A673 (cell line): ENCODE measurements around the gene SMIM44. TPM values are rescaled to one million over a fixed set of nuclear protein-coding genes. Genes with fewer than 3 reads are reported as not detected.

Source experiments
- BruUV-seq: library from RNA; stranded (reverse); fragments of 400-500 nt; replicated peaks from 2 replicates; lab custom pipeline; 2021; lab: Mats Ljungman, UMichigan
- CTCF ChIA-PET: fragments of 300-600 bp; sonication (Branson Sonifier 250); formaldehyde crosslinking; loops from one replicate; lab custom pipeline; 2022; ENCODE audit warnings: antibody characterized with exemption; lab: Charles Lee
- POLR2A ChIA-PET: fragments of 300-600 bp; sonication (Branson Sonifier 250); formaldehyde crosslinking; loops from one replicate; lab custom pipeline; 2022; ENCODE audit warnings: antibody characterized with exemption; ENCODE audit not compliant: low non-redundant PET; lab: Charles Lee
- DNase-seq: peaks from one replicate; pipeline ENCODE4 v3.0.0-alpha.2; 2015; ENCODE audit warnings: low spot score
- H3K27ac ChIP-seq: fragments of 200-600 bp; sonication (generic); 2 replicates; pipeline ENCODE4 v1.5.1; 2016; ENCODE audit warnings: mixed run types, low read depth, mild to moderate bottlenecking, mixed read lengths, antibody characterized with exemption, low read length; ENCODE audit not compliant: poor library complexity, severe bottlenecking
- H3K27me3 ChIP-seq: fragments of 200-600 bp; sonication (generic); replicated peaks from 2 replicates; pipeline ENCODE4 v1.6.1; 2017; ENCODE audit warnings: mixed run types, low read depth, mild to moderate bottlenecking, mixed read lengths, antibody characterized with exemption, low read length; ENCODE audit not compliant: insufficient read depth, poor library complexity
- H3K36me3 ChIP-seq: fragments of 200-600 bp; sonication (generic); 2 replicates; pipeline ENCODE4 v1.6.1; 2016; ENCODE audit warnings: mixed run types, mild to moderate bottlenecking, mixed read lengths, antibody characterized with exemption, low read length; ENCODE audit not compliant: insufficient read depth, poor library complexity, severe bottlenecking
- H3K4me1 ChIP-seq: fragments of 200-600 bp; sonication (generic); 2 replicates; pipeline ENCODE4 v1.6.1; 2017; ENCODE audit warnings: mixed run types, mild to moderate bottlenecking, mixed read lengths, antibody characterized with exemption, low read length; ENCODE audit not compliant: insufficient read depth, poor library complexity, severe bottlenecking
- H3K4me3 ChIP-seq: fragments of 200-600 bp; sonication (generic); 2 replicates; pipeline ENCODE4 v1.5.1; 2016; ENCODE audit warnings: low read depth, mixed run types, mild to moderate bottlenecking, mixed read lengths, low read length; ENCODE audit not compliant: poor library complexity, severe bottlenecking
- H3K9me3 ChIP-seq: fragments of 200-600 bp; sonication (generic); 2 replicates; pipeline ENCODE4 v1.6.1; 2016; ENCODE audit warnings: mixed run types, low read depth, mild to moderate bottlenecking, mixed read lengths, antibody characterized with exemption, low read length; ENCODE audit not compliant: poor library complexity, severe bottlenecking
- EZH2 ChIP-seq: fragments of 200-600 bp; sonication (generic); IDR thresholded peaks from 2 replicates; pipeline ENCODE4 v1.6.1; 2017; ENCODE audit warnings: borderline replicate concordance, low read depth, mild to moderate bottlenecking, mixed read lengths, antibody characterized with exemption, low read length; ENCODE audit not compliant: poor library complexity, severe bottlenecking
- intact Hi-C: fragments of 100-400 bp; cut with micrococcal nuclease; formaldehyde crosslinking; loops from one replicate; pipeline ENCODE4 v1.10.0; 2022; ENCODE audit not compliant: unreplicated experiment
- total RNA-seq: library from RNA; stranded (reverse); gene quantifications from 2 replicates; pipeline ENCODE4 v1.2.3, GENCODE V29; 2021
- TF ChIP-seq, protein P1 (sequence below): fragments of 300-800, 200-600 bp; sonication (generic); conservative IDR thresholded peaks from 2 replicates; pipeline ENCODE4 v1.5.1; 2017; ENCODE audit warnings: low read depth, mild to moderate bottlenecking, antibody characterized with exemption, low read length, moderate library complexity, mixed read lengths

Gene SMIM44
- total RNA-seq, 1 experiment from 2014 or later = not detected

DNA sequence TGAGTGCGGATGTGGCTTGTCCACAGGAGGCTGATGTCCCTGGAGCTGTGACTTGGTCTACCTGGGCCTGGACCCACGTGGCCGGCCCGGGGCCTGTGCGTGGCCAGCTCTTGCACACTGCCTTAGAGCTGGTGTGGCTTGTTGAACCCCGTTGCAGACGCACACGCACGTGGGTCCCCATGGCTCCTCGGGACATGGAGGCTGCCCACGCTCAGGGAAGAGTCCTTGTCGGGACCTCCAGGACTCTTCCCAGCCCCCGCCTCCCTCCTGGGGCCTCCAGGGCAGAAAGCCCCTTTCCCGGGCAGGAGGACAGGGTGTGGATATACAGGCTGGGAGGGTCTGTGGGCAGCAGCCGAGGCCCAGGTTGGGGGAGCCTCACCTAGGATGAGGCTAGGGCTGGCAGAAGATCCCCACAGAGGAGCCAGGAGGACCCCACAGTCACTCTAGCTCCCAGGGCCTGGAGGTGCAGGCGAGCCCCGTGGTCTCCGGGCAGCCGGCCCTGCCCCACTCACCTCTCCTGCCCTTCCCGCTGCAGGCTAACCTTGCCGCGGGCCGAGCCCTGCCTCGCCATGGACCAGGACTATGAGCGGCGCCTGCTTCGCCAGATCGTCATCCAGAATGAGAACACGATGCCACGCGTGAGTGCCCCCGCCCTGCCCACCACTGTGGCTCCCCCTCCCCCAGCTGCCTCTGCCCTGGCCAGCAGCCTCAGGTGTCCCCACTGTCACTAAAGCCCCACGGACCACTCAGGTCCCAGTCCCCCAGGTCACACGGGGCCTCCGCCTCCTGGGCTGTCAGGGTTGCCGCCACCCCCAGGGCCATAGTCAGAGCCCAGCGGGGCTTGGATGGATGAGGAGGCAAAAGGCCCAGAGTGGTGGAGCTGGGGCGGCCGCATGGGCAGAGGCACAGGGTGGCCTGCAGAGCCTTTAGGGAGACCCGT is 39.5 kb upstream of the SMIM44 start:
- no peaks in the 10 kb centered on the region for H3K4me1 ChIP-seq
- BruUV-seq = no TSS peak
- ChIA-PET POLR2A (no interaction called here), CTCF (no interaction called here)
- TF ChIP-seq EZH2 = no peak
- TF ChIP-seq, protein P1, sequence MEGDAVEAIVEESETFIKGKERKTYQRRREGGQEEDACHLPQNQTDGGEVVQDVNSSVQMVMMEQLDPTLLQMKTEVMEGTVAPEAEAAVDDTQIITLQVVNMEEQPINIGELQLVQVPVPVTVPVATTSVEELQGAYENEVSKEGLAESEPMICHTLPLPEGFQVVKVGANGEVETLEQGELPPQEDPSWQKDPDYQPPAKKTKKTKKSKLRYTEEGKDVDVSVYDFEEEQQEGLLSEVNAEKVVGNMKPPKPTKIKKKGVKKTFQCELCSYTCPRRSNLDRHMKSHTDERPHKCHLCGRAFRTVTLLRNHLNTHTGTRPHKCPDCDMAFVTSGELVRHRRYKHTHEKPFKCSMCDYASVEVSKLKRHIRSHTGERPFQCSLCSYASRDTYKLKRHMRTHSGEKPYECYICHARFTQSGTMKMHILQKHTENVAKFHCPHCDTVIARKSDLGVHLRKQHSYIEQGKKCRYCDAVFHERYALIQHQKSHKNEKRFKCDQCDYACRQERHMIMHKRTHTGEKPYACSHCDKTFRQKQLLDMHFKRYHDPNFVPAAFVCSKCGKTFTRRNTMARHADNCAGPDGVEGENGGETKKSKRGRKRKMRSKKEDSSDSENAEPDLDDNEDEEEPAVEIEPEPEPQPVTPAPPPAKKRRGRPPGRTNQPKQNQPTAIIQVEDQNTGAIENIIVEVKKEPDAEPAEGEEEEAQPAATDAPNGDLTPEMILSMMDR = no peak
- no peaks in the 10 kb centered on the region for H3K27me3 ChIP-seq
- peaks cover 41% of the 10 kb centered on the region for H3K36me3 ChIP-seq
- no peak overlapping the region for H3K27ac ChIP-seq
- no peak overlapping the region for H3K4me3 ChIP-seq
- no peaks in the 10 kb centered on the region for H3K9me3 ChIP-seq
- intact Hi-C loops = no loop called here
- no peak for DNase-seq

DNA sequence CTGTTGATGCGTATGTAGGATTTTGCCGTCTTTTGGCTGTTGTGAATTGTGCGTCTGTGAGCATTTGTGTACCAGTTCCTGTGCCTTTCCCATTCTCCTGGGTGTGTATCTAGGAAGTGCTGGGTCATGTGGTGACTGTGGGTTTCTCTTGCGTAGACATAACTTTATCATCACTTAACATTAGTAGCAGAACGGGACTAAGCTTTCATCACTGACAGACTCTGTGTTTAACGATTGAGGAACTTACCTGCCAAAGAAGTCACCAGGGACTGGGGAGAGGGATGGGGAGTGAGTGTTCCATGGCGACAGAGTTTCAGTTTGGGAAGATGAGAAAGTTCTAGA is 37.8 kb upstream of the SMIM44 start:
- H3K36me3 ChIP-seq = peaks cover 27% of the 10 kb centered on the region
- POLR2A ChIA-PET = no interaction called here
- no peaks in the 10 kb centered on the region for H3K27me3 ChIP-seq
- TF ChIP-seq, protein P1 = no peak
- TF ChIP-seq EZH2 = no peak
- no peak overlapping the region for H3K27ac ChIP-seq
- CTCF ChIA-PET = no interaction called here
- no peaks in the 10 kb centered on the region for H3K9me3 ChIP-seq
- DNase-seq = no peak
- no peak overlapping the region for H3K4me3 ChIP-seq
- intact Hi-C loops = no loop called here
- no TSS peak for BruUV-seq
- no peaks in the 10 kb centered on the region for H3K4me1 ChIP-seq

DNA sequence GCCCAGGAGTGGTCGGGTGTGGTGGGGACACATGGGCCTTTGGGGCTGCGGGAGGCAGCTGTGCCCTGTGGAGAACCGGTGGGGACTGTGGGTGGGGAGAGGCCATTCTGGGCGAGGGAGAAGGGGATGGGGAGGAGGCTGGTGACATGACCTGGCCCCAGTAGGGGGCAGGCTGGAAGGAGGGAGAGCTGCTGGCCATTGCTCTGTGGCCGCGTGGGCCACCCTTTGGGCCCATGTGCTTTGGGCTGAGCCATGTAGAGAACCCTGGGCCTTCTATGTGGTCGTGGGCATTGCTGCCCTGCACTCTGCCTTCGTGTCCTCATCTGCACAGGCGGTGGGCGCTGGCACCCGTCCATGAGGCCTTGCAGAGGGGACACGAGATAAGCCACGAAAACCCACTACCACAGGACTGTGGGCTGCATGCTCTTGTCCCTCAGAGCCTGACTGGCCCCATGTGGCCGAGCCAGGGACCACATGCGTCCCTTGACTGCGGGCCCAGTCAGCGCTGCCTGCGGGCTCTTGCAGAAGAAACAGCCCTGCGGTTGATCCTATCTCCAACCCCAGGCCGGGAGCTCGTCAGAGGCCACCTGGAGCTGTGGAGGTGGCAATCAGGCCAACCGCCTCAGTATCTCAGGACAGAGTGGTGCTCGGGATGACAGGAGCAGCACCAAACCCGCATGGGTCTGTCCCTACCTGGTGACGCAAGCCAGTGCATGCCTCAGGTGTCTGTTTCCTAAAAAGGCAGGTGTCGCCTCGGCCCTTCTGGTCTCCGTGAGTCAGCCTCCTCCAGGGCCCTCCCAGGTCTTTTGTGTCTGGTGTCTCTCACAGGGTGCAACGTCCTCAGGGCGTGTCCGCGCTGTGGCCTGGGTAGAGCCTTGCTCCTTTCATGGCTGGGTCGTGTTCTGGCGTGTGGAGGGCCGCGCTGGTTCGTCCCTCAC is 37.2 kb upstream of the SMIM44 start:
- Histone ChIP-seq H3K36me3 (peaks cover 23% of the 10 kb centered on the region), H3K9me3 (no peaks in the 10 kb centered on the region), H3K4me3 (no peak overlapping the region), H3K27me3 (no peaks in the 10 kb centered on the region), H3K4me1 (no peaks in the 10 kb centered on the region), H3K27ac (no peak overlapping the region)
- CTCF ChIA-PET = no interaction called here
- DNase-seq = no peak
- no TSS peak for BruUV-seq
- TF ChIP-seq EZH2 = no peak
- TF ChIP-seq, protein P1 = no peak
- intact Hi-C loops = no loop called here
- POLR2A ChIA-PET = no interaction called here
